NCI-H187 (cell line): Measurements from ENCODE around the gene ADAMTS5.

Source experiments
- DNase-seq, 2 experiments: peaks; one replicate each; lab custom pipeline; 2025; lab: John Stamatoyannopoulos, UW

The ADAMTS5 gene

DNA sequence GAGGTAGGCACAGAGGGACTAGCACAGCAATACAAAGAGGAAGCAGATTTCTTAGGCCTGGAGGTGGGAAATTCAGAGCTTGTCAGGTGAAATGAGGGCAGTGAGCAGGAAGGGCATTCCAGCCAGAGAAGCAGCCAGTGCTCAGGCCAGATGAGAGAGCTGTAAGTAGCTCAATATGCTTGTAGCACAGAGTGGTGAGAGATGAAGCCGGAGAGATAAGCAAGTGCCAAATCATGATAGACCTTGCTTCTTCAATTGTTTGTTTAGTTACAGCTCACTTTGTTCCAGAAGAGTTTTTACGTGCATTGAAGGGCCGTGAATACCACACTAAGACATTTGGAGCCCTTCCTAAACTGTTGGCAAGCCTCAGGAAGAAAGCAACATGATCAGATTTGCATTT, 79.6 kb downstream of the ADAMTS5 start:
- DNase-seq: no peak

DNA sequence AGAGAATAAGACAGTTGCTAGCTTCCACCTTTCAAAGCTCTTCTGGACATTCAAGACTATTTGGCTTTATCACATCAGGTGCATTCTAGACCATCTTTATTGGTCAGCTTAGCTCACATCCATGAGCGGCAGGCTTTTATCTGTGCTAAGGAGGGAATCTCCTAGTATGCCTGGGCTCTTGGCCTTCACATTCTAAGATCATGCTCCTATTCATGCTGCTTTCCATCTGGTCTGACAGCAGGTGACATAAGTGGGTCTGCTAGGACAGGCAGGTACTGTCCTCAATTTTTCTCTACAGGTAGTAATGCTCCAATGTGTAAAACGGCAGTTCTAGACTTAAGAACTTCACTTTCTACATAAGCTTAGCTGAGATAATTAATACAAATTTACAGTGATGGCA, 82.5 kb downstream of the ADAMTS5 start:
- no peak for DNase-seq

DNA sequence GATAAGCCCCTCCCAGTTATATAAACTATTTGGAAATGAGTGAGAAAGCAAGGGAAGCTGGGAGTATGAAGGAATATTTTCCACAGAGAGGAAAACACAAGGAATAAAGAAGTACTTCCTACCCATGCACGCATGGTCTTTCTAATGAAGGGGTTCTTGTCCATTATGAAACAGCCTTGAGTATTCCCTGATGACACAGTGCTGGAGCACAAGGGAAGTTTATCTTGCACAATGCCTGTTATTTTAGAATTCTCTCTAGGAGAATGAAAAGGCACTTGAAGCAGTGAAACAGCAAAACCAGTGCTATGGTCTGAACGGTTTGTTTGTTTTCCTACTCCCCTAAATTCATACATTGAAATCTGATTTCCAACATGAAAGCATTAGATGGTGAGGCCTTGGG, 83.1 kb downstream of the ADAMTS5 start:
- DNase-seq: no peak

DNA sequence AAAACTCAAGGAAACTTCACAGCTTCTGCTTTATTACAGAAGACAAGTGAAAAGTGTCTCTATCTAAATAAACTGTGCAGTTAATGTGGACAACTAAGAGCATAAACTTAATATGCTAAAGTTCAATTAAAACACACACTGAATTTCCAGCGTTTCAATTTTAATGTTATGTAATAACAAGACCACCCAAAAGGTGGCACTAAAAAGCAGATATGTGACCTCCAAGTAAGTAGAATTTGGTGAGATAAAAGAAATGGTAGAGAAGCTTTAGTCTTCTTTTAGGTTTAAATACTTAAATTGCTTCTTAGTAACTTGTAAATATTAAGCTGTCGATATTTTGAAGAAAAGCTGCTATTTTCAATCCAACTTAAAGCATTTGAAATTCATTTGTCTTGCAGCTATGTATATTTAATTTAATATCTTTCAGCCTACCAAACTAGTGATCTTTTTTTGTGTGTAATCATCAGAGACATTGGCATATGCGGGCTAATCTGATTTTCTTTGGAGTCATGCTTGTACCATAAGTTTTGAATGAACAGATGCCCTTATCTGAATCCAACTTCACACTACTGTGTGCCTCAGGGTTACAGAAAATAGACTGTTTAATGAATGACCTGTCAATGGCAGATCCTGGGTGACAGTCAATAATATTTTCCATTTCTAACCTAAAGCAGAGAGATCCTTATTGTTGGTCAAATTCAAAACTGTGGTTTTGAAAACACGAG, 85.2 kb downstream of the ADAMTS5 start:
- DNase-seq: no peak

DNA sequence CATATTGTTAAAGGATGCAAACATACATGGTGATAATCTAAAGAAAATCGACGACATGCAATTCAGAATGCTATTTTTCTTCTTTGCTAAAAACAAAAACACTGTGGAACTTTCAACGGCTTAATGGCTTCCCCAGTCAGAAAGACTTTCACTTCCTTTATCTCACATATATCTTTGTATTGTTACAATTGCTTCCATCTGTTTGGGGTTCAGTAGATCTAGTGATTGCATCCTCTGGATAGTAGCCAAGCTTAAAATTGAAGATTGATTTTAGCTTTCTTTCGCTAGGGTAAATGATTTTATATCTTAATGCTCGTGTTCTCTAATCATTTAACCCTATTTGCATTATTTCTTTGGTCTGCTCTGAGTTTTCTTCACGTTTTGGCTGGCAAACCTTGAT, 89.9 kb downstream of the ADAMTS5 start:
- DNase-seq: no peak

DNA sequence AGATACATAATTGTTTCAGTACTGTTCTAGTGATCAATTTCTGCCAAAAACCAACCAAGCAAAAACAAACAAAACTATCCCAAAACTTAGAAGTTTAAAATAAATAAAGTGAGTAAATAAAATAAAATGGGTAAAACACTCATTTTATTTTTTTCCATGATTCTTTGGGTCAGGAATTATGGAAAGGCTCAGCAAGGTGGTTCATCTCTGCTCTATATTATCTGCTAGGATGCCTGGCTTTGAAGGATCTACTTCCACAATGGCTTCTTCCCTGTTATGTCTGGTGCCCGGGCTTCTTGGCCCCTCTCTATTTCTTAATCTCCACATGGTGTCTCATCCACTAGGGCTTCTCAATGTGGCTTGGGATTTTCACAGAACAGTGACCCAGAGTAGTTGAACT, 92.5 kb downstream of the ADAMTS5 start:
- no peak for DNase-seq
